Neural crest cell (in vitro differentiated cells): Measurements from ENCODE around the gene STXBP3. TPM values are rescaled to one million over a fixed set of nuclear protein-coding genes. Genes with fewer than 3 reads are reported as not detected.

ENCODE experiments used
- DNase-seq: peaks from one replicate; pipeline ENCODE4 v3.0.0; 2021; ENCODE audit warnings: low read depth, mixed read lengths, low spot score
- H3K27ac Mint-ChIP-seq: one replicate; pipeline ENCODE4 v1.8.0; 2021; ENCODE audit warnings: mild to moderate bottlenecking, mixed read lengths; ENCODE audit not compliant: unreplicated experiment
- H3K27me3 Mint-ChIP-seq: 2 replicates; pipeline ENCODE4 v1.8.0; 2021; ENCODE audit warnings: low read depth, mild to moderate bottlenecking, mixed read lengths
- H3K36me3 Mint-ChIP-seq: 2 replicates; pipeline ENCODE4 v1.8.0; 2021; ENCODE audit warnings: low read depth, mild to moderate bottlenecking, mixed read lengths
- H3K4me1 Mint-ChIP-seq: 2 replicates; pipeline ENCODE4 v1.8.0; 2021; ENCODE audit warnings: mixed read lengths
- H3K4me3 Mint-ChIP-seq: one replicate; pipeline ENCODE4 v1.8.0; 2021; ENCODE audit warnings: mild to moderate bottlenecking, mixed read lengths
- H3K9me3 Mint-ChIP-seq: 2 replicates; pipeline ENCODE4 v1.8.0; 2021; ENCODE audit warnings: mixed read lengths
- total RNA-seq: library from RNA; stranded (reverse); gene quantifications from 2 replicates; pipeline ENCODE4 v1.2.1, GENCODE V29; 2021
- TF ChIP-seq, protein P1 (sequence below): fragments of 200-600 bp; sonication (generic); conservative IDR thresholded peaks from 2 replicates; pipeline ENCODE4 v1.5.0; 2021; ENCODE audit warnings: antibody characterized with exemption, mild to moderate bottlenecking

The STXBP3 gene
- total RNA-seq, 1 donor from 2014 or later, result 32.2 TPM

- no peaks in the 10 kb centered on the region for H3K27me3 Mint-ChIP-seq
- no peaks in the 10 kb centered on the region for H3K36me3 Mint-ChIP-seq
- peaks cover 3% of the 10 kb centered on the region for H3K9me3 Mint-ChIP-seq
- no peak overlapping the region for H3K27ac Mint-ChIP-seq
- DNase-seq, result no peak
- H3K4me3 Mint-ChIP-seq, result no peak overlapping the region
- TF ChIP-seq, protein P1, sequence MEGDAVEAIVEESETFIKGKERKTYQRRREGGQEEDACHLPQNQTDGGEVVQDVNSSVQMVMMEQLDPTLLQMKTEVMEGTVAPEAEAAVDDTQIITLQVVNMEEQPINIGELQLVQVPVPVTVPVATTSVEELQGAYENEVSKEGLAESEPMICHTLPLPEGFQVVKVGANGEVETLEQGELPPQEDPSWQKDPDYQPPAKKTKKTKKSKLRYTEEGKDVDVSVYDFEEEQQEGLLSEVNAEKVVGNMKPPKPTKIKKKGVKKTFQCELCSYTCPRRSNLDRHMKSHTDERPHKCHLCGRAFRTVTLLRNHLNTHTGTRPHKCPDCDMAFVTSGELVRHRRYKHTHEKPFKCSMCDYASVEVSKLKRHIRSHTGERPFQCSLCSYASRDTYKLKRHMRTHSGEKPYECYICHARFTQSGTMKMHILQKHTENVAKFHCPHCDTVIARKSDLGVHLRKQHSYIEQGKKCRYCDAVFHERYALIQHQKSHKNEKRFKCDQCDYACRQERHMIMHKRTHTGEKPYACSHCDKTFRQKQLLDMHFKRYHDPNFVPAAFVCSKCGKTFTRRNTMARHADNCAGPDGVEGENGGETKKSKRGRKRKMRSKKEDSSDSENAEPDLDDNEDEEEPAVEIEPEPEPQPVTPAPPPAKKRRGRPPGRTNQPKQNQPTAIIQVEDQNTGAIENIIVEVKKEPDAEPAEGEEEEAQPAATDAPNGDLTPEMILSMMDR, result no peak
- H3K4me1 Mint-ChIP-seq, result peaks cover 7% of the 10 kb centered on the region
Measured at GRCh38 chr1:108742253-108742652, 4.2 kb upstream of the STXBP3 start.

DNA sequence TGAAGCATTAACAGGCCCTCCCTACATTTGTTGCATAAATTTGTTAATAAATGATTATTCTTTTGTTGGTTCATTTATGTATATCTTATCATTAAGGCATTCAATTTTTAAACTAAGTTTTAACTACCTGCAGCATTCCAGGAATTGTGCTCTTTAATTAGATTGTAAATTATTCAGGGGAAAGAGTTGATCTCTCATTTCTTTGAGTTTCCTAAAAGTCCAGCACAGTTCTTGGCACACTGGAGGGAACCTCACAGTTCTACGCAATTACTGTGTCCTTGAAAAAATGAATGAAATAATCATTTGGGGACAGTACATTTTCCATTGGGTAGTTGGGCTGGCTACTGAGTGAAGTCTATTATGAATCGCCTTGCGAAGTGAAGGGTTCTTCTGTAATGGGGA is 493 bp upstream of the STXBP3 start:
- Mint-ChIP-seq H3K4me3 (peak overlapping the region; percentile 98), H3K27me3 (no peaks in the 10 kb centered on the region), H3K4me1 (peaks cover 16% of the 10 kb centered on the region), H3K27ac (peak overlapping the region; percentile 47), H3K9me3 (peaks cover 3% of the 10 kb centered on the region), H3K36me3 (no peaks in the 10 kb centered on the region)
- no peak for DNase-seq
- TF ChIP-seq, protein P1, result no peak

DNA sequence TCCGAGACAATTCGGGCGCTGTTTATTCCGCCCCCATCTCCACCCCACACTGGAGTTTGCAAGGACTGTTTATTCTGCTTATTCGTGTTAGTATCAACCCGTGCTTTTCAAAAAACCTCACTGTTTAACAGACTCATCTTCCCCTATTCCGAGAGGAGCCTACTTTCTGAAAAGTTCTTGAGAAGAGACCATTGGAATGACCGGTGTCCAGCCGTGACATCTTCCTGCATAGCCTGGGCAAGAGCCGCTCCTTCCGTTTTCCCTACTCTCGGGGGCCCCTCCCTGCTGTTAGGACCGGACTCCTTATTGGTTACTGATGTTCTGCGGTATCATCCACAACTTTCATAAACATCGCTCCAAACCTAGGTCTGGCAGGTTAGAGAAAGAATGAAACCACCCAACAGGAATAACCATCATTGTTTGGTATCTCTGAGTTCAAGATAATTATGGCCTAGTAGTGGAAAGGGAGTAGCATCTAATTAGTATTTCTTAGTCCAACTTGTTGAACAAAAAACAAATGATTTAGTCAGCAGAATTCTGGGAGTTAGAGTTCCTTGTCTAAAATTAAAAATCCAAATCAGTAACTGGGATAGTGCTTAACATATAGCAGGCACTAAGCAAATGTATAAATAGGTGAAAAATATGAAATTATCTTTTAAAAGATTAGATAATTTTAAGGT is 837 bp downstream of the STXBP3 start:
- Mint-ChIP-seq H3K9me3 (peaks cover 3% of the 10 kb centered on the region), H3K27ac (peak overlapping the region; percentile 98), H3K4me3 (peak overlapping the region; percentile 97), H3K27me3 (no peaks in the 10 kb centered on the region), H3K4me1 (peaks cover 17% of the 10 kb centered on the region), H3K36me3 (no peaks in the 10 kb centered on the region)
- TF ChIP-seq, protein P1, result no peak
- peak; percentile 58 for DNase-seq

DNA sequence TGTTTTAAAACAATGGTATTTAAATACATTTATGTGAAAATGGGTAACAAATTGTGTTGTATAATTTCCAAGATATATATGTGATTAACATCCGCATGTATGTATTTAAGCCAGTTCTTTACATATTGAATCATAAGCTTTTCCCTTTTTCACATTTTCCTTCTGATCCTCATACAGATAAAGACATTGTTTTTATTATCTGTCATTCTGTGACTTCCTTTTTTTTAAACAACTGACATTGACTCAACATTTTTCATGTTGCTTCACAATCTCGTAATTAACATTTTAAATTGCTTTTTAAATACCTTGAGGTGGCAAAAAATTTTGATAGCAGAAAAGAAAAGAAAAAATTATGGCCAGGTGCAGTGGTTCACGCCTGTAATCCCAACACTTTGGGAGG is 1.4 kb downstream of the STXBP3 start:
- peaks cover 17% of the 10 kb centered on the region for H3K4me1 Mint-ChIP-seq
- H3K27me3 Mint-ChIP-seq, result no peaks in the 10 kb centered on the region
- no peak overlapping the region for H3K27ac Mint-ChIP-seq
- peak overlapping the region; percentile 14 for H3K4me3 Mint-ChIP-seq
- no peaks in the 10 kb centered on the region for H3K36me3 Mint-ChIP-seq
- TF ChIP-seq, protein P1, result no peak
- peaks cover 3% of the 10 kb centered on the region for H3K9me3 Mint-ChIP-seq
- no peak for DNase-seq

DNA sequence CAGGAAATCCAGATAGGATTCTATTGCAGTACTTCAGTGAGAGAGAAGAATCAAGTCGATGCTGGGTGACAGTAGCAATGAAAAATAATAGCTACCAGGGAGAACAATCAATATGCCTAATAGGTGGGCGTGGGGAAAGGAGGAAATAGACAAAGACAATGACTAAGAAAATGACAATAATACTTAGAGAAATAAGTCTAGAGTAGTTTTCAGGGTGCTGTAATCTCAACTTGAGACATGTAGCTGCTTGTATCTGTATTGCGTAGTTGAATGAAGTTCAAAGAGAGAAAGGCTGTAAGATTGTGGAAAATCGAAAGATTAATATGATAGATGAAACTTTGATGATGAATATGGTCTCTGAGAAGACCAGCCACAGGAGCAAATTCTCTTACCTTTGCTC is 2.6 kb downstream of the STXBP3 start:
- H3K27me3 Mint-ChIP-seq, result no peaks in the 10 kb centered on the region
- DNase-seq, result no peak
- TF ChIP-seq, protein P1, result no peak
- no peaks in the 10 kb centered on the region for H3K36me3 Mint-ChIP-seq
- H3K4me1 Mint-ChIP-seq, result peaks cover 17% of the 10 kb centered on the region
- H3K4me3 Mint-ChIP-seq, result peak overlapping the region; percentile 18
- H3K27ac Mint-ChIP-seq, result no peak overlapping the region
- H3K9me3 Mint-ChIP-seq, result peaks cover 3% of the 10 kb centered on the region
